ENCODE measurements around the gene PAPSS2. TPM values are rescaled to one million over a fixed set of nuclear protein-coding genes. Genes with fewer than 3 reads are reported as not detected.

The PAPSS2 gene
- total and polyA plus RNA-seq, 7 experiments from 2014 or later = 0.05 to 1.6 (median 0.22) TPM

DNA sequence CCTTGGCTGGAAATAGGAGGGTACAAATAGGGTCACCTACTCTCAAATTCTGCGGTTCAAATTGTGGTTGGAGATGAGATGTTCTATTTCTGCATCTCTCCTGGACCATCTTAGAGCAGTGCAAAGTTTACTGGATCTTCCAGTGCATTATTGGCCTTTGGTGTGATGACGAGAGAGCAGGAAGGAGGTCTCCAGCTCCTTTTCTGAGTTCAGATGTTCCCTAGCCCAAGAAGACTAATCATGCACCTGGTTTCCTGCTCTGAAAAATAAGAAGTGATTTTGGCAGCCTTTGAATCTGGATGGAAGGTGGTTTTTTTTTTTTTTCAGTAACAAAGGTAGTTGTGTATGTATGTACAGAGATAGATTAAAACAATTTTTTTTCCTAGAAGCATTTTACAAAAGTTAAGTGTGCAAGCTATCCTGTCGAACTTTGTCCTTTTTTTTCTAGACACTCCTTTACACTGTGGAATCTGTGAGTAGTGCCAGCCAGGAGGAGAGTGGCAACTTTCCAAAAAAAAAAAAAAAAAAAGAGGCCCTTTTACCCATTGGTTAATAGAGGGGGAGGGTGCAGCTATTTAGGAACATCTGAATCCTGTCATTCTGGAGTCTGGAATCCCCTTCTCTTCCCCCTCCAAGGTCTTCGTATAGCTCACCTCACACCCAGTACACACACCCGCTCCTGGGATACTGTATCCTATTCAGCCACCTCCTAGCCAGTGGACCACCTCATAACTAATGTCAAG, 26.3 kb downstream of the PAPSS2 start:
- H3K36me3 ChIP-seq (ENCODE audit: control insufficient read depth in 2 of 3, insufficient read depth in 3 of 3, low read length in 3 of 3) = no peaks in the 10 kb centered on the region
- ChIA-PET CTCF (interaction anchor here (0.6 kb wide), 1 partner anchor 1840 kb away, joined by 4 read pairs; no protein-coding TSS in a partner anchor), POLR2A (no interaction called here)
- DNase-seq = no peak
- H3K27ac ChIP-seq (ENCODE audit: low read depth, low read length) = no peak overlapping the region
- no peaks in the 10 kb centered on the region for H3K9me3 ChIP-seq (ENCODE audit: control insufficient read depth in 2 of 3, low read length in 3 of 3)
- Mint-ChIP-seq H3K36me3 (no peaks in the 10 kb centered on the region), H3K27ac (no peak overlapping the region), H3K27me3 (peaks cover 0 to 10% (median 0%) of the 10 kb centered on the region in 5 donors), H3K9me3 (no peaks in the 10 kb centered on the region), H3K4me3 (no peak overlapping the region), H3K4me1 (no peaks in the 10 kb centered on the region)
- H3K4me3 ChIP-seq (ENCODE audit: low read length) = no peak overlapping the region
- ATAC-seq = no peak
- intact Hi-C loops (cut with micrococcal nuclease) = no loop called here
- no peaks in the 10 kb centered on the region for H3K27me3 ChIP-seq (ENCODE audit: control insufficient read depth in 2 of 2, insufficient read depth in 2 of 2, low read length in 2 of 2)
- no peaks in the 10 kb centered on the region for H3K4me1 ChIP-seq (ENCODE audit: control insufficient read depth in 2 of 2, insufficient read depth in 2 of 2, low read length in 2 of 2)

DNA sequence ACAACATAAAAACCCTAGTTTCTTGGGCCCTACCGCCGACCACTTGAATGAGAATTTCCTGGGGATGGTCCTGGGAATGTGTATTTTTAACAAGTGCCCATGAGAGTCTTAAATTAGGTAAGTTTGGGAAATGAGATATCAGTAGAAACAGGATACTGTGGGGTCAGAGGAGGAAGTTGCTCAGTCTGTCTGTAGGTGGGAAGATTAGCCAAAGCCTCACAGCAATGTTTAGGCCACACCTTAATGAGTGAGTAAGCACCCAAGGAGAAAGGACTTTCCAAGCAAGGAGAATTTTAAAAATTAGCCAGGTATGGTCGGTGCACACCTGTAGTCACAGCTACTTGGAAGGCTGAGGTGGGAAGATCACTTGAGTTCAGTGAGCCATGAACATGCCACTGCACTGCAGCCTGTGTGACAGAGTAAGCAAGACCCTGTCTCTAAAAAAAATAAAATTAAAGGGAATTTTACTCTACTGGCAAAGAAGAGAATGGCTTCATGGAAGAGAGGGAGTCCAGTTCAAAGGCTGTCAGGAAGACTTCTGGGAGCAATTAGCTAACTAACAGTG, 31.9 kb downstream of the PAPSS2 start:
- Mint-ChIP-seq H3K36me3 (no peaks in the 10 kb centered on the region), H3K27ac (no peak overlapping the region), H3K27me3 (peaks cover 0 to 19% (median 0%) of the 10 kb centered on the region in 5 donors), H3K9me3 (peaks cover 0 to 2% (median 0%) of the 10 kb centered on the region in 11 donors), H3K4me3 (no peak overlapping the region), H3K4me1 (peaks cover 0 to 2% (median 0%) of the 10 kb centered on the region in 7 donors)
- intact Hi-C loops (cut with micrococcal nuclease) = no loop called here
- Histone ChIP-seq H3K4me3 (ENCODE audit: low read length) (no peak overlapping the region), H3K27me3 (ENCODE audit: control insufficient read depth in 2 of 2, insufficient read depth in 2 of 2, low read length in 2 of 2) (no peaks in the 10 kb centered on the region), H3K4me1 (ENCODE audit: control insufficient read depth in 2 of 2, insufficient read depth in 2 of 2, low read length in 2 of 2) (no peaks in the 10 kb centered on the region), H3K36me3 (ENCODE audit: control insufficient read depth in 2 of 3, insufficient read depth in 3 of 3, low read length in 3 of 3) (no peaks in the 10 kb centered on the region), H3K27ac (ENCODE audit: low read depth, low read length) (no peak overlapping the region), H3K9me3 (ENCODE audit: control insufficient read depth in 2 of 3, low read length in 3 of 3) (no peaks in the 10 kb centered on the region)
- ATAC-seq = no peak
- no peak for DNase-seq
- ChIA-PET CTCF (no interaction called here), POLR2A (no interaction called here)

DNA sequence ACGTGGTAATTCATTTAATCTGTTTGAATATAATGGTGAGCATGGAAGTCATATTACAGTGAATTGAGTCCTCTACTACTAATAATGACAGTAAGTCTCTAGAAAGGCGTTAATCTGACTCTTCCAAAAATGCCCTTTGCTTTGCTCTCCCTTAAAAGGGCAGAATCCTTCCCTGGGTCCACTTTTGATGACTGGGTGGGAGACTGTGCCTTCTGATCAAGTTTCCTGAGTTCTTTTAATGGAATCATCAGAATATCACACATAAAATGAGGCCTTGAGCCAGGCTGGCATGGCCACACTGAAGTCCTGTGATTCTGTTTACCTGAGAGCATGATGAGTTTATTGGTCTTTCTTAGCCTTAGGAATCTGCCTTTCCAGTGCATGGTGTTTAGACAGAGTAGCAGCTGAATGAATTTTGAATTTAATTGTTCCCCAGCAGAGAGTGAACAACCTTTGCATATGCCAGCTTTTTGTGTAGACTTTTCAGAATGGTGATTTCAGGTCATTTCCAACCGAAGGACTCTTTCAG, 33.3 kb downstream of the PAPSS2 start:
- Mint-ChIP-seq H3K36me3 (no peaks in the 10 kb centered on the region), H3K9me3 (peaks cover 0 to 2% (median 0%) of the 10 kb centered on the region in 11 donors), H3K27ac (no peak overlapping the region), H3K4me1 (peaks cover 0 to 2% (median 0%) of the 10 kb centered on the region in 7 donors), H3K27me3 (peaks cover 0 to 28% (median 1%) of the 10 kb centered on the region in 5 donors), H3K4me3 (no peak overlapping the region)
- intact Hi-C loops (cut with micrococcal nuclease) = no loop called here
- Histone ChIP-seq H3K9me3 (ENCODE audit: control insufficient read depth in 2 of 3, low read length in 3 of 3) (no peaks in the 10 kb centered on the region), H3K4me1 (ENCODE audit: control insufficient read depth in 2 of 2, insufficient read depth in 2 of 2, low read length in 2 of 2) (no peaks in the 10 kb centered on the region), H3K27me3 (ENCODE audit: control insufficient read depth in 2 of 2, insufficient read depth in 2 of 2, low read length in 2 of 2) (no peaks in the 10 kb centered on the region), H3K36me3 (ENCODE audit: control insufficient read depth in 2 of 3, insufficient read depth in 3 of 3, low read length in 3 of 3) (no peaks in the 10 kb centered on the region), H3K4me3 (ENCODE audit: low read length) (no peak overlapping the region), H3K27ac (ENCODE audit: low read depth, low read length) (no peak overlapping the region)
- ChIA-PET CTCF (interaction anchor here (0.8 kb wide), 1 partner anchor 17 kb away, joined by 4 read pairs; no protein-coding TSS in a partner anchor), POLR2A (no interaction called here)
- DNase-seq (no peak), ATAC-seq (no peak)

DNA sequence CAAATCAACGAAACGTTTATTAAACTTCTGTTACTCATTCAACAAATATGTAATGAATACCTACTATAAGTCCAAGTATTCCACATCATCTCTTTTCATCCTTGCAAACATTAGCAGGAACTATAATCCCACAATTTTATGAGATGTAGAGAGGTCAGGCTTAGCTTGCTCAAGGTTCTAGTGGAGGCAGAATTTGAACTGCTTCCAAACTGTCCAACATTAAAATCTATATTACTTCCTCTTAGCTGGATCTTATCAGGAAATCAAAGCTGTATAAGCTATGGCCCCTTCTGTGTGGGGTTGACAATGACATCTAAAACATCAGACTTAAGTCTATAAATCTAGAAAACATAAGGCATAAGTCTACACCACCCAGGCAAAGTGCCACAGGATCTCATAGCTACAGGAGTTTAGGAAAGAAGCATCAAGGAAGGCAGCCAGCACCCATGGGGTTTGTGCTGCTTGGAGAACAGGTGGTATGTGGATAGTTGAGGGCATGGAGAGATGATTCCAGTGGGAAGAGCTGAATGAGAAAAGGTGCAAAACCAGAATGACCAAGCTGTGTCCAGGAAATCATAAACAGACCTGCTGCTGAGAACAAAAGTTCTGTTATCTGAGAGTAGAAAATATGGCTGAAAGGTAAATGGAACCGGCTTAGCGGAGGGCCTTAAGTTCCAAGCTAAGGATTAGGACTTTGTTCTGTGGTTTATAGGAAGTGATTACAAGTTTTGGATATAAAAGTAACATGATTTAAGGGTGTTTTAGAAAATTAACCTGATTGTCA, 34.5 kb downstream of the PAPSS2 start:
- Mint-ChIP-seq H3K4me3 (no peak overlapping the region), H3K27me3 (peaks cover 0 to 33% (median 11%) of the 10 kb centered on the region in 5 donors), H3K4me1 (peaks cover 0 to 2% (median 0%) of the 10 kb centered on the region in 7 donors), H3K9me3 (peaks cover 0 to 2% (median 0%) of the 10 kb centered on the region in 11 donors), H3K36me3 (no peaks in the 10 kb centered on the region), H3K27ac (no peak overlapping the region)
- ChIA-PET POLR2A (interaction anchor here (0.6 kb wide), 1 partner anchor 401 kb away, joined by 3 read pairs; no protein-coding TSS in a partner anchor), CTCF (interaction anchor here (0.8 kb wide), 1 partner anchor 45 kb away, joined by 3 read pairs; no protein-coding TSS in a partner anchor)
- no peak overlapping the region for H3K27ac ChIP-seq (ENCODE audit: low read depth, low read length)
- intact Hi-C loops (cut with micrococcal nuclease) = no loop called here
- no peaks in the 10 kb centered on the region for H3K9me3 ChIP-seq (ENCODE audit: control insufficient read depth in 2 of 3, low read length in 3 of 3)
- no peaks in the 10 kb centered on the region for H3K36me3 ChIP-seq (ENCODE audit: control insufficient read depth in 2 of 3, insufficient read depth in 3 of 3, low read length in 3 of 3)
- H3K4me3 ChIP-seq (ENCODE audit: low read length) = no peak overlapping the region
- no peaks in the 10 kb centered on the region for H3K27me3 ChIP-seq (ENCODE audit: control insufficient read depth in 2 of 2, insufficient read depth in 2 of 2, low read length in 2 of 2)
- no peak for DNase-seq
- ATAC-seq = no peak
- H3K4me1 ChIP-seq (ENCODE audit: control insufficient read depth in 2 of 2, insufficient read depth in 2 of 2, low read length in 2 of 2) = no peaks in the 10 kb centered on the region

- ChIA-PET CTCF (no interaction called here), POLR2A (no interaction called here)
- no peaks in the 10 kb centered on the region for H3K9me3 ChIP-seq (ENCODE audit: control insufficient read depth in 2 of 3, low read length in 3 of 3)
- peaks cover 0 to 2% (median 0%) of the 10 kb centered on the region in 11 donors for H3K9me3 Mint-ChIP-seq
- no peak overlapping the region for H3K27ac ChIP-seq (ENCODE audit: low read depth, low read length)
- H3K4me3 Mint-ChIP-seq = no peak overlapping the region
- H3K4me1 Mint-ChIP-seq = peaks cover 0 to 2% (median 0%) of the 10 kb centered on the region in 7 donors
- ATAC-seq = no peak
- H3K4me3 ChIP-seq (ENCODE audit: low read length) = no peak overlapping the region
- no peaks in the 10 kb centered on the region for H3K4me1 ChIP-seq (ENCODE audit: control insufficient read depth in 2 of 2, insufficient read depth in 2 of 2, low read length in 2 of 2)
- no peaks in the 10 kb centered on the region for H3K27me3 ChIP-seq (ENCODE audit: control insufficient read depth in 2 of 2, insufficient read depth in 2 of 2, low read length in 2 of 2)
- H3K27ac Mint-ChIP-seq = no peak overlapping the region
- no peak for DNase-seq
- peaks cover 0 to 32% (median 11%) of the 10 kb centered on the region in 5 donors for H3K27me3 Mint-ChIP-seq
- no peaks in the 10 kb centered on the region for H3K36me3 Mint-ChIP-seq
- no peaks in the 10 kb centered on the region for H3K36me3 ChIP-seq (ENCODE audit: control insufficient read depth in 2 of 3, insufficient read depth in 3 of 3, low read length in 3 of 3)
- intact Hi-C loops (cut with micrococcal nuclease) = no loop called here
Measured at GRCh38 chr10:87695074-87695473, 35.4 kb downstream of the PAPSS2 start.

DNA sequence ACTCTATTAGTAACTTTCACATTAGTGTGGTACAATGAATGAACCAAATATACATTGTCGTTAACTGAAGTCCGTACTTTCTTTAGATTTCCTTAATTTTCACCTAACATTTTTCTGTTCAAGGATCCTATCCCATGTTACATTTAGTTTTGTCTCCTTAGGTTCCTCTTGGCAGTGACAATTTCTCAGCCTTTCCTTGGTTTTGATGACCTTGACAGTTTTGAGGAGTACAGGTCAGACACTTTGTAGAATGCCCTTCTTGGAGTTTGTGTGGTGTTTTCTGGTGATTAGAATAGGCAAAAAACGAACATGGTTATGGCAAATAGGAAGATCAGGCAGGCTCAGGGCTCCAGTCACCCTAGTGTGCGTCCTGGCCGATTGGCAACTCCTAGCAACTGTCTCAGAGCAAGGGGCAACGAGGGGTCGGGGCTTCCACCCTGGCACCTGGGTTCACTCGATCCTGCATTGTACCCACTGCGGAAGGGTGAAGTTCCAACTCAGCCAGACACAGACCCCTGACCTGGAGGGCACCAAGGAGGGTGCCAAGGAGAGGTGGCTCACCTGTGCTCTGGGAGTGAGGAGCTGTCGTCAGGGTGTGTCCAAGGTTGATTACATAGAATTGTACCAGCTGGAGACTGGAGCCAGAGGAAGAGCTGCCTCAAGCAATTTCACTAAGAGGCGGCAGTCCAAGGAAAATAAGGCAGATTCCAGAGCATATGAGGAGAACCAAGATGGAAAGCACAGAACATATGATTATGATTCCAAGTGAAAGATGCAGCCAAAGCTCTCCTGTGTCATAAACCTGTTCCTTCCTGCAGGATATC, 37.5 kb downstream of the PAPSS2 start:
- Histone ChIP-seq H3K4me3 (ENCODE audit: low read length) (no peak overlapping the region), H3K27me3 (ENCODE audit: control insufficient read depth in 2 of 2, insufficient read depth in 2 of 2, low read length in 2 of 2) (no peaks in the 10 kb centered on the region), H3K36me3 (ENCODE audit: control insufficient read depth in 2 of 3, insufficient read depth in 3 of 3, low read length in 3 of 3) (no peaks in the 10 kb centered on the region), H3K9me3 (ENCODE audit: control insufficient read depth in 2 of 3, low read length in 3 of 3) (no peaks in the 10 kb centered on the region), H3K4me1 (ENCODE audit: control insufficient read depth in 2 of 2, insufficient read depth in 2 of 2, low read length in 2 of 2) (no peaks in the 10 kb centered on the region), H3K27ac (ENCODE audit: low read depth, low read length) (no peak overlapping the region)
- ATAC-seq = no peak
- H3K27ac Mint-ChIP-seq = no peak overlapping the region
- H3K36me3 Mint-ChIP-seq = no peaks in the 10 kb centered on the region
- POLR2A ChIA-PET = no interaction called here
- intact Hi-C loops (cut with micrococcal nuclease) = no loop called here
- peaks cover 0 to 32% (median 11%) of the 10 kb centered on the region in 5 donors for H3K27me3 Mint-ChIP-seq
- peaks cover 0 to 2% (median 0%) of the 10 kb centered on the region in 11 donors for H3K9me3 Mint-ChIP-seq
- no peak for DNase-seq
- CTCF ChIA-PET = no interaction called here
- H3K4me3 Mint-ChIP-seq = no peak overlapping the region
- H3K4me1 Mint-ChIP-seq = peaks cover 0 to 2% (median 0%) of the 10 kb centered on the region in 7 donors

Data from naive thymus-derived CD4-positive, alpha-beta T cell (primary cell).